ENCODE results near the gene CRYBA2.

The CRYBA2 gene

DNA sequence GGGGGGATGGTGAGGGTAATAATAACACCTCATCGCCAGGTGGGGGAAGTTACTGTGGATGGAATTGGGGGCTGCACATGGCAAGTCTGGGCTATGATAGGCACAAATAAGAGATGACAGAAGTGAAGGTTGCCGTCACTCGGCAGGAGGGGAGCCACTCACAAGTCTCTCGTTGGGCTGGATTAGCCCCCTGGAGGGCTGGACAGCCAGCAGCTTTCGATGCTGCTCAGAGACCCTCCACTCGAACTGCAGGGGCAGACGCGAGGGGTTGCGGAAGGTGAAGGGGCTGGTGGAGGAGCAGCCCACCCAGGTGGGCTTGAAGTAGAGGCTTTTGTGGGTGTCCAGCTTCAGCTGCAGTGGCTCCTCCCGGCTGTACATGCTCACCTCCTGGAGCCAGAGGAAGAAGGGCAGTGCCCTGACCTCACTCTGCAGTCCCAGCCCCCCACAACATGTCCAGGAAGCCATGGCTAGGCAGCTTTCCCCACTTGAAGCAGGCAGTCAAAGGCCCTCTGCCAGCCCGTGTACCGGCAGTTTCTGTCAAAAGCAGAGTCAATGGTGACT is 29.9 kb upstream of the CRYBA2 start:
- DNase-seq (ENCODE audit: low read depth) = no peak

DNA sequence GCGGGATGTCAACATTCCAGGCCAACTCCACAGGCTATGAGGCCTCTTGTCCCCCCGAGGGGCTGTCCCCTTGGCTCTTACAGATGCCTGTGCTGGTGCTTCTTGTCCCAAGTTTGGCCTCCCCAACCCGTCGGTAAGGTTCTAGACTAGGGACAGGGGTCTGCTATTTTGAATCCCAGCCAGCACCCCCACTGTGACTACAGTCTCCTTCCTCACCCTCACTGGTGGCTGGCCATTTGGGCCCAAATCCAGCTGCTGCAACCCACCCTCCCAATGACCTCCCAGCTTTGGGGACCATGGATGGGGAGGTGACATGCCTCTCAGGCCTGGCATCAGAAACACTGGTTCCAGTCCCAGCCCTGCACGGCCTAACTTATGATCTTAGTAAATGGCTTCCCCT is 29.4 kb upstream of the CRYBA2 start:
- no peak for DNase-seq (ENCODE audit: low read depth)

DNA sequence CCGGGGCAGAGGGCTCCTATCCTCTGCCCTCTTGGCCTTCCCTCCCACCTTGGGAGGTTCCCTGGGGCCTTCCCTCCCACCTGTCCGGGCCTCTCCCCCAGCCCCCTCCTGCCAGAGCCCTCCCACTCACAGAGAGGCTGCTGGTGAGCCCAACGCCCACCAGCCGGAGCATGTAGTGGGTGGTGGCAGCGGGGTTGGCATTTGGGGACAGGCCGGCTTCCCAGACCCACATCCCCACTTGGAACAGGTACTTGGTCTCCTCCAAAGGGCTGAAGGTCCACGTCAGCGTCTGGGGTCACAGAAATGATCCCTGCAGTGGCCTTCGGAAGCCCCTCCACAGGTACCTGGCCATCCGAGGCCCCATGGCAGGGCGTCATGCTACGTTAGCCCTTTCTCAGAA is 28.8 kb upstream of the CRYBA2 start:
- no peak for DNase-seq (ENCODE audit: low read depth)

DNA sequence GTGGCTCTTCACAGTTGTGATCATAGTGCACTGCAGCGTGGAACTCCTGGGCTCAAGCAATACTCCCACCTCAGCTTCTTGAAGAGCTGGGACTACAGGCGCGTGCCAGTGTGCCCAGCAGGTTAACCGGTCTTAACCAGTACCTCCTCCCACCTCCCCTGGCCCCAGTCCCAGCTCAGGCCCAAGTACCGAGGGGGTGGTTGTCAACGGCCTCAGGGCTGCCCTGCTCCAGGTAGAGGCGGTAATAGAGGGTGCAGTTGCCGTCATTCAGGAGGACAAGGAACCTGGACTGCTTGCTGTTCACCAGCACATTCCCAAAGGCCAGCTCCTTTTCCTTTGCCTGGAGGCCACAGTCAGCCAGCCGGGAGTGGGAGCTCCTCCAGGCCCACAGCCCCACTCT is 28.4 kb upstream of the CRYBA2 start:
- DNase-seq (ENCODE audit: low read depth) = no peak

DNA sequence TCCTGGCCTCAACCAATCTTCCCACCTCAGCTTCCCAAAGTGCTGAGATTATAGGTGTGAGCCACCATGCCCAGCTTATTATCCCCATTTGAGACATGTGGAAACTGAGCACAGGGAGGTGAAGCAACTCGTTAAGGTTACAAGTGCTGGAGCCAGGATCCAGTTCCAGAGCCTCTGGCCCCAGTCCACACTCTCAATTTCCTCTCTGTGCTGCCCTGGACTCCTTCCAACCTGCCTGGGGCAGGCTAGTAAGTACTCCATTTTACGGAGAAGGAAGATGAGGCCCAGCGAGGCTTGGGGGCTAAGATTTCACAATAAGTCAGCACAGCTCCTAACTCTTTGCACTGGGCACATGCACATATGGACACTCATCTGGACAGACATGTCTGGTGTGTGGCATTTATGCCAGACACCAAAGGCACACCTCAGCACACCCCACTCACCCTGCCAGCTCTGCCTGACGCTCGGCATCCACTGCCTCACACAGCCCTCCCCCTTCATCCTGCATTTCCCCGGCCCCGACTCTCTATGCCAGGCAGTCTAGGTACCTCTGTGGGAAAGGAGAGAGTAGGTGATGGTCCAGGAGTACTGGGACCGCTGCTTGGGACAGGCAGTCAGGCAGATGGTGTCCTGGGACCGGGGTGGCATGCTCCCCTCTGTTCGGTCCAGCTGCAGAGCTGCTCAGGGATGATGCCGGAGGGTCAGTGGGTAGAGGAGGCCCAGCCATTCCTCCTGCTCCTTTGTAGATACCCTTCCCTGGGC is 27.6 kb upstream of the CRYBA2 start:
- no peak for DNase-seq (ENCODE audit: low read depth)

DNA sequence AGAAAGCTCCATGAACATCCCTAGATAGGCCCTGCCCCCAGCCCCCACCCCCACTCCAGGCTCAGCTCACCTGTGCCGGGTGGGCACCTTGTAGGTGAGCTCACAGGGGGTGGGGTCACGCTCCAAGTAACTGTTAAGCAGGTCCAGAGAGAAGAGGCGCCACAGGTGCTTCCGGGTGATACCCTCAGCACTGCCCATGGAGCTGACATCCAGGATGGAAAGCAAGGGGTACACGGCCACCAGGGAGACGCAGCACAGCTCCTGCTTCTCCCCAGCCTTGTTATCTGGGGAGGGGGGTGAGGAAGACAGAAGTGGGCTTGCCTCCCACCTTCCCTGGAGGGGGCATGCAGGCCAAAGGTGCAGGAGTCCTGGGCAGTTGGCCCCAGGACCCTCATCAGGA is 26.2 kb upstream of the CRYBA2 start:
- no peak for DNase-seq (ENCODE audit: low read depth)

DNA sequence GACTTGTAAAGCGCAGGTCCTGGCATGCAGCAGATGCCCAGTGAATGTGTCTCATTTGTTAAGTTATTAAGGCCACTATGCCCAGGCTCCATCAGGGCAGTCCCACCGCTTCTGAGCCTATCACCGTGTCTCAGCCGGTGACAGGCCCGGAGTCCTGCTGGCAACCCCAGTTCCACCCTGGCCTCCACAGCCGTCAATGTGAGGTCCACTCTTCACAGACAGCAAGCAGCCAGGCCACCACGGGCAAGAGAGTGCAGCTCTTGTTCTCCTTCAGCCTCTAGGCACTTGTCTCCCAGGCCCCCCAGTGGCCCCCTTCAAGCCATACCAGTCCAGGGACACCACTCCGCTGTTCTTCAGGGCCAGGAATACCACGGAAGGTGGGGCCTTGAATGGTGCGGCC is 25.5 kb upstream of the CRYBA2 start:
- no peak for DNase-seq (ENCODE audit: low read depth)

DNA sequence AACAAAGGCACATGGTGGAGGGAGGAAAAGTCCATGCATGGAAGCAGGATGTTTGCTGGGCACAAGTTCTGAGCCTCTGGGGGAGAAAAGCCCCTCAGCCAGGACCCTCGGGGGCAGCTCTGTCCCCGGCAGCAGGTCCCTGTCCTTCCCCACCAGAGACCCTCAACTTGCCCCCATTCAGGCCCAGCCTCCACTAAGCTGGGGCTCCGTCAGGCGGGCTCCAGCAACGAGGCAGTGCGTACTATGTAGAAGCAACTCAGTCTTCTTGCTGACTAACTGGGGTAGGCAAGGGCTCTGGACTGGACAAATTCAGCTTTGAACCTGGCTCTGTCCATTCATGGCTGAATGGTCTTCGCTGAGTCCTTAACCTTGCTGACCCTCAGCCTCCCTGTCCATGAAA is 25.1 kb upstream of the CRYBA2 start:
- DNase-seq (ENCODE audit: low read depth) = no peak

DNA sequence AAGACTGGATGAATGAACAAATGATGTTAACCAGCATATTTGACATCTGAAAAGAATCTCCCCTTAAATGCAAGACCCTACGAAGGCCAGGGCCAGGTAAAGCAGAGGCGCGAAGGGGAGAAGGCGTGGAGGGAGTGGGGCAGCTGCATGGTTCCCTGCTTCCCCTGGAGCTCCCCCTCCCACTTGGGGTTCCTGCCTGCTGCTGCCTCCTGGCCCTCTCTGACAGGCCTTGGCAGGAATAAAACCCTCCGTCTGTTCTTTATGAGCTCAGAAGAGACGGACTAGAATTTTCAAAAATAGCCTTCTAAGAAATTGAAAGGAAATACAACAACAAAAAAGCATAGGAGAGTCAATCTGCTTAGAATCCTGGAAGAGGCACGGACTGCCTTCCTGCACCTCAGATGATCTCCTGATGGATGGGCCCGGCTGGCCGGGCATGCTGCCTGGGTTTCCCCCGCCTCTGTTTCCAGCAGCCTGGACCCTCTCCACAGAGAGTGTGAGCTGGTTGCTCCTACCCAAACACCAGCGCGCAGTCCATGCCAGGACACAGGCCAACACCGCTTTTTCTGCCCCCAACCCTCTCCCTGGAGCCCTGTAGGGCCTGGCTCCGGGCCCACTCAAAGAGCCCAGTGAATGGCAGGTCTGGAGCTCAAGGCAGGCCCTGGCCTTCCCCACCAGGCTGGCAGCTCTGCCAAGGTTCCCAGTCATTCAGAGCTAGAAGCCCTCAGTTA is 24.1 kb upstream of the CRYBA2 start:
- DNase-seq (ENCODE audit: low read depth) = no peak

DNA sequence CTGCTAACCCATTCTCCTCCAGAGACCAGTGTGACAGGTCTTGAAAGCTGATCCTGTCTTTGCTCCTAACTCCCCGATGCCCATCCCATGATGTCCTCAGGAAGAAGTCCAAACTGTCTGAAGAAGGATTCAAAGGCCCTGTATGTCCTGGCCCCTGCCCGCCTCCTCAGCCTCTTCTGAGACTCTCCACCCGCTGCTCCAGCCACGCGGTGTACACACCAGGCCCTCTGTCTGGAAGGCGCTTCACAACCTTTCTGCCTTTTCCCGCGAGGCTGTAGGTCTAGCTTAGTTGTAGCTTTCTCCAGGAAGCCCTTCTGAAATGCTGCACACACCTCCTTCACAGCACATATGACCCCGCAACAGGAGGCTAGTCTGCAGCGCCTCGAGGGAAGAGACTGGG is 23.5 kb upstream of the CRYBA2 start:
- DNase-seq (ENCODE audit: low read depth) = no peak

DNA sequence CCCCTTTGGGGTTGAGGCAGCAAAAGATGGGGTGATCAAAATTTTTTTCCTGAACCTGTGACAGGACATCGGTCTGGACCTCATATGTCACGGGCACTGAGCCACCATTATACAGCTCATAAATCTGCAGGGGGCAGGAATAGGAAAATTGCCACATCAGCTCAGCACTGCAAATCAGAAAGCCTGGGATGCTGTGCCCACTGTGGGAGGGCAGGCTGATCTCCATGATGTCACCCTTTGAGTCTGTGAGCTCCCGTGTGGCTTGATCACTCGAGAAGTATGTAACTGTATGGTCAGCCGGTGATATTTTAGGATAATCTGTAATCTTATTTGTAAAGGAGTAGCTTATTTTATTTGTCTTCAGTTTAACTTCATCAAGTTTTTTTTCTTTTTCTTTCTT is 17.7 kb upstream of the CRYBA2 start:
- DNase-seq (ENCODE audit: low read depth) = no peak

DNA sequence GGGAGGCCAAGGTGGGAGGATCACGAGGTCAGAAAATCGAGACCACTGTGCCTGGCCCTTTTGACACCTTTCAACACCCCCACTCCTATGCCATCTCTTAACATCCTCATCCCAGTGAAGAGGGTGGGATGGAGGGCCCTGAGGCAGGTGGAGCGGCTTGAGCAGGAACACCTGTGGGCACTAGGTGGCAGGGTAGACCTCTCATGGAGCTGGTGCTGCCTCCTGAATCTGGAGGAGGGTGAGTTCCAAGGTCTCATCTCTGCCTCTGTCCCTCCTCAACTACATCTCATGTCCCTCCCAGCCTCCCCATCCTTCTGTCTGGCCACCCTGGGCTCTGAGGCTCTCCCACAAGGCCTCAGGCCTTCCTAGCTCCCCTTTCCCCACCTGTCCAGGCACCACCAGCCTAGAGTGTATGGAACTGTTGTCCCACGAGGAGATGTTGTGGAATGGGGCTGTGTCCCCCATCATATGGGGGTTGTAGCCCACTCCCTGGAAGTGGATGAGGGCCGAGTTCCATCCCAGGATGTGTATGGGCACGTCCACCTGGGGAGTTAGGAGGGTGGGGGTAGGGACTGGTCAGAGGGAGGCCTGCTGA is 17.0 kb upstream of the CRYBA2 start:
- no peak for DNase-seq (ENCODE audit: low read depth)

DNA sequence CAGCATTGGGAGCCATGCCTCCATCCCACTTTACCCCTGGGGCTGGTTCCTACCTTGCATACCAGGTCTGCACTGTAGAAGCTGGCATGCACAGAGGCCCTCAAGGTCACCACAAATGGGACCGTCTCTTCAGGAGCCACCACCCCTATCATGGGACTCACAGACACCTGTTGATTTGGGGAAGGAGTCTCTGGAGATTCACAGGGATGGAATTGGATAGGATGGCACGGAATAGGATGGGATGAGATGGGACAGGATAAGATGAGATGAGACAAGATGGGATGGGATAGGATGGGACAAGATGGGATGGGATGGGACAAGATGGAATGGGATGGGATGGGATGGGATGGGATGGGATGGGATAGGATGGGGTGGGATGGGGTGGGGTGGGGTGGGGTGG is 16.1 kb upstream of the CRYBA2 start:
- no peak for DNase-seq (ENCODE audit: low read depth)

DNA sequence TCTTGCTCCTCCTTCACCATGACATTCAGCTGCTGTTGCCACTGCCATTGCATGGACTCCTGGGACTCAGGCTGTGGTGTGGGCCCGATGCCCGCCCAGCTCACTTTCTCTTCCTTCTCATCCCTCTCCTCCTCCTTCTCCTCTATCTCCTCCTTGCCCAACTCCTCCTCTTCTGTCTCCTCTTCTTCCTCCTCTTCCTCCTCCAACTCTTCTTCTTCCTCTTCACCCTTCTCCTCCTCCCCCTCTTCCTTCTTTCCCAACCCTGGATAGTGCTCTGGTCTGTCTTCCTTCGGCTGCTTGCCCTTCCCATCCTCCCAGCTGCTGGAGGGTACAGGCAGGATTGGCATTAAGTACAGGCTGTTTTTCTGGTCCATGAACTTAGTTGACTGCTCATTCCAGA is 10.8 kb upstream of the CRYBA2 start:
- no peak for DNase-seq (ENCODE audit: low read depth)

DNA sequence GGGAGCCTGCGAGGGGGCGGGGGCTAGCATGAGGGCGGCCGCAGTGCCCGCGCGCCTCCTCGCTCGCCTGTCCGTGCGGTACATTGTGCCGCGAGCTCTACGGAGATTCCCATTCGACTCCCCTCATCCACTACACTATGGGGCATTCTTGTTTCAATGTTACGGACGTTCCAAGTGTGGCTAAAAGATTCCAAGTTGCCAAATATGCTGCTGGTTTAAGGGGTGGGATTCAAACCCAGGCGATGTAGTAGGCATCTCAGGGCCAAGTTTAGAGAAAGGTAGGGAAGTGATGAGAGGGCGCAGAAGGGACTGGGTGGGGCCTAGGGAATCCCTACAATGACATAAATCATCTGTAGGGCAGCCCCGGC is 10.0 kb upstream of the CRYBA2 start:
- no peak for DNase-seq (ENCODE audit: low read depth)

DNA sequence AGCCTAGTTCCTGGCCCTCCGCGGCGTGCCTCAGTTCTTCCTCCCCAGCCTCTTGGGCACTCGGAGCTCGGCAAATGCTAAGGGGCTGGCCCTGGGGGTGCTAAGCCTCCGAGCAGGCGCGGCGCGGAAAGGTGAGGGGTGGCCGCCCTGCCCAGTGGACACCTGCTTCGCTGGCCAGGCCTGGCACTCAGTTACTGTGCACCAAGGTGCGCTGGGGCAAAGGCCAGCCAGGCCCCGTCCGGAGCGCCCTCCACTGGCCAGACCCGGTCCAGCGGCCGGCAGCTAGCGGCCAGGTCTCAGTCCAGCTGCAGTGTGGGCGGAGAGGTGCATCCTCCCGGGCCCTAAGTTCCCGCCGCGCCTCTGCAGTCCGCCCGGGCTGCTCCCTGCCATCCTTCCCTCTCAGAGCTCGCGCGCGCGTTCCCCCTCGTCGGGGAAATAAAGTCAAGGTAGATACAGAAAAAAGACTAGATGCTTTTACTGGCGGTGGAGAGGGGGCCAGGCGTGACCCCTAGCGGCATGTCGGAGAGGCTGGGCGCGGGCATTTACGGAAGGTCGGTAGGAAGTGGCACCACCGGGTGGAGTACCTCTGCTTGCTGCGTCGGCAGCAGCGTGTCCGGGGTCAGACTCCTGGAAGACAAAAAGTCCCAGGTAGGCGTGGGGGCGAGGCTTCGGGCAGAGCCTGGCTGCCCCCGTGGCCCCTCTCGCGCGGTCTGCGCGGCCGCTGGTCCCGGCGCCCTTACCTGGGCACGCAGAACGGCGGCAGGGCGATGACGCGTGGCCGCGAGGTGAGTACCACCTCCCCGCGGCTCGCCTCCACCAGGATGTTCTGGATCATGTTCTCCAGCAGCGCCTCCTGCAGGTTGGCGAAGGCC is 9.4 kb upstream of the CRYBA2 start:
- no peak for DNase-seq (ENCODE audit: low read depth)

DNA sequence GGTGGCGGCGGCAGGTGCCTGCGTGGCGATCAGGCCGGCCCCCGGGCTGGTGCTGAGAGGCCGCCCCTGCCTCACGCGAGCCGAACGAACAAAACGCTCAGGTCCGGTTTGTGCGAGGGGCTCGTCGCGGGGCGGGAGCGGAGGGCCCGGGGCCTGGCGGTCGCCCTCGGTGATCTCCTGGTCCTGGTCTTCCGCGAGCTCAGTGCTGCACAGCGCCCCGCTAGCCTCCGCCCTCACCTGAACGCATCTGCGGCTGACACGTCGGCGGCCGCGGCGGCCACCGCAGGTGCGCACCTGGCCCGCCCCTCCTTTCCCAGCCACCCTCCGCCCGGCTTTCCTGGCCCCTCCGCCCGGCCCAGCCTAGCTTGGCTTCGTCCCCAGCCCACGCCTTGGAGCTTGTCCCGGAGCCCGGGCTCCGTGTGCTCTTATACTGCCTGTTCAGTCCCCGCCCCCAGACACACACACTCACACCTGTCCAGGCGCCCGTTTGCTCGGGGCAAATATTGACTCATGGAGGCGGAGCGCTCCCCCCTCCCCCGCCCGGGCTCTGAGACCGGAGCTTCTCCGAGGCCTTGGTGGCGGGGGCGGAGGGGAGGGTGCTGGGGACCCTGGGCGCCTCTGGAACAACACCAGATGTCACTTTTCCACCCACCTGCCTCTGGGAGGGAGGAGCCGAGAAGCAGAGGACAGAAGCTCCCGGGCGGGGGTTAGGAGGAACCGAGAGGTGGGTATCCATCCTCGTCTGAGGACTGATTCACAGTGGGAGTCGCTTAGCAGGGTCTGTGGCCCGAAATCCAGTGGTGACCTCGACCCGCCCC is 8.6 kb upstream of the CRYBA2 start:
- no peak for DNase-seq (ENCODE audit: low read depth)

DNA sequence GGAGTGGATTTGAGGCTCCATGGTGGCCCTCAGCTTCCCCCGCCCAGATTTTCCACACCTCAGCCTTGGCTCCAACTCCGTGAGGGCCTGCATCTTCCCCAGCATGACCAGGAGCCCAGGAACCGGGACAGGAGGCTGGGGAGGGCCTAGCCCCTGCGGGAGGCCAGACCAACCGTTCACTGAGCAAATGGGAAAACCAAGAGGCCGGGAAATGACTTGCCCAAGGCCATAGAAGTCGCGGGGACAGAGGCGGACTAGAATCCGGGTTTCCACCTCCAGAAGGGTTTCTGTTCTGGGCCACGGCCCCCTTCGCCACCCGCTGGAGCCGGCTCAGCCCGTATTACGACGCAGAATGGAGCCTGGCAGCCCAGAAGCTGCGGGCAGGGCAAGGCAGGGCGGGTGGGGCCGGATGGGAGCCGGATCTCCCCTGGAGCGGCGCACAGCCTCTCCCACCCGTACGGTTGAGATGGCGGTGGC is 7.9 kb upstream of the CRYBA2 start:
- no peak for DNase-seq (ENCODE audit: low read depth)

DNA sequence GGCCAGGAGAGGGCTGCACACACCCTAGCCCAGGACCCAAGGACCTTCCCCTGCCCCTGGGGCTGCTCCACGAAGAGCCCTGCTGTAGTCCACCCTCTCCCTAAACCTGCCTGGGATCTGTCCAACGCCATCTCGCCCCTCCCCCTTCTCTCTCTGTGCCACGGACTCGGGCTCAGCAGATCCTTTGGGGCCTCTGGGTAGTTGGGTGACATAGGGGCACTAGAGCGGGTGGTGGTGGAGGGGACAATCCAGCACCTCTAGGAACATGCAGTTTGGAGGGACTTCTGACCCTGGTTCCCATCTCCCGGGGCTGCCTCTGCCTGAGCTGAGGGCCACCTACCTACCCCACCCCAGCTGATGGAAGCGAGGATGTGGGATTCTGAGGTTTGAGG is 7.3 kb upstream of the CRYBA2 start:
- DNase-seq (ENCODE audit: low read depth) = no peak

DNA sequence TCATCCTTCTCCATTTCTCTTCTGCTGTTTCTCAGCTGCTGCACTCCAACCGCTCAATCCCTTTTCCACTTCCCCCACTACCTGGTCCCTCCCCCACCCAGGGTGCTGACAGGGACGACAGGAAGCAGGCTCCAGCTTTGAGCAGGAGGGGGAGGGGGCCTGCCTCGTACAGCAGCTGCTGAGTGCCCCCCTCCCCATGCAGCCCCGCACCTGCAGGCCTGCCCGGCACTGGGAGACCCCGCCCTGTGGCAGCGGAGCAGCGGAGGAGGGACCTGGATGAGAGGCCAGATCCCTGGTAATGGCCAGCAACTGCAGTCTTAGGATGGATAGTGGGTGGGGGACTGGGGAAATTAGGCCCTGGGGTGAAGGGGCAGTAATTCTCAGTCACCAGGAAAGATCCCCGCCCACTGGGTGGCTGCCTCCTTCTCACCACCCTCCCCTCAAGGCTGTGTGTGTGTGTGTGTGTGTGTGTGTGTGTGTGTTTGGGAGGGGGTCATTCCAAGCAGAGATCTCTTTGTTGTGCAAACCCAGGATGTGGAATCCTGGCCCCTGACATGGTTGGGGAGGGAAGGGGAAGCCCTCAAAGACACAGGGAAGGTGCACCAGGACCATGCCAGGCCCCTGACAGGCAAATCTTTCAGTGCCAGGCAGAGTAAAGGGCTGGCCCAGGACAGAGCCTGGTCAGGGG is 6.8 kb upstream of the CRYBA2 start:
- DNase-seq (ENCODE audit: low read depth) = no peak

Data from activated gamma-delta T cell treated with anti-CD3 and anti-CD28 coated beads, Interleukin-2, amount 50 U/mL, for 16 hours (primary cell).